NCI-H2227 (cell line): Measurements from ENCODE around the gene GRHL1.
A peak's percentile ranks its signal among the peaks of the same experiment; 100 is the strongest.

Experiments
- DNase-seq: peaks from one replicate; lab custom pipeline; 2025; ENCODE audit not compliant: unreplicated experiment; lab: John Stamatoyannopoulos, UW

The GRHL1 gene

DNA sequence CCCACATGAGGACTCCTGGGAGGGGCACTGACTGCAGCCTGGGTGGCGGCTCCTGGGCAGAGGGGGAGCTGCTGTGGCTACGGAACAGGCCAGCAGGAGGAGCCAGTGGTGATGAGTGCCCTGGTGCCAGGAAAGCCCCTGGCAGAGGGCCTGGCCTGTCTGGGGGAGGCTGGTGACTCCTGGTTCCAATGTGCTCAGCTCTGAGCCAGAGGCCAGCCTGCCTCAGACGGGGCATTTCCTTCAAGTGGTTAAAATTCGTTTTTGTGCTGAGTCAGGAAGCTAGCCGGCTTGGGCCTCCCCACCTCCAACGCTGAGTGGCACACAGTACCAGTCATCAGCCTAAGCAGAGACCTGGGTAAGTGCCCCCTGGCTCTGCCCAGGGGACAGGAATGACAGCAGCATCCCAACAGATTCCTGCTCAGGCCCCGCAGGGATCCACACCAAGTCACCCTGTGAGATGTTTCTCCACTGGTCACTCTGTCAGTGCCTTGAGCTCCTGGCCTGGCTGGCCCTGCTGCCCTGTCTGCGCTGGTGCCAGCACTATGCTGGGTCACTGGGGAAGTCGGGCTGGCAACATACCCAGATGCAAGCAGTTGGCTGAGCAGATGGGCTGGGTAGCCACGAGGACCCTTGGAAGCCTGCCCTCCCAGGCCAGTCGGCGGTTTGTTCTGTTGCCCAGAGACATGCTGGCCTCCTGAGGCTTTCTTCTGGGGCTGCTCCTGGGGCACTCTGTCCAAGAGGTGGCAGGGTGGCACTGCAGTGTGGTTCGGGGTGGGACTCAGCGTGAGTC is 84.8 kb downstream of the GRHL1 start:
- peak; percentile 26 for DNase-seq

DNA sequence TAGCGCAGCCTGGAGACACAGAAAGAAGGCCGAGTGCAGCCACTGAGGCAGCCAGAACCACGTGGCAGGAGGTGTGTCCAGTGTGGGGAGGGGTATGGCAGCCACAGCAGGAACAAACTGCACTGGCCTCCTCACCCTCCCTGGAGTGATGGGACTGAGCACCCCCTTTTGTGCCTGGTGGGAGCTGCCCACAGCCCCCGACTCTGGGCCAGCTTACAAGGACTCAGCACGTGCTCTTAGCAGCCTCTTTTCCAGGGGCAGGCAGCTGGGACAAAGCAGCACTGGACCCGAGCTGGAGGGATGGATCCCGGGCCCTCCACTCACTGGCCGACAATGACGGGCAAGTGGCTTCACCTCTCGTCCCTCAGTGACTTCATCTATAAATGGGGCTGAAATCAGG is 86.6 kb downstream of the GRHL1 start:
- DNase-seq, result no peak

DNA sequence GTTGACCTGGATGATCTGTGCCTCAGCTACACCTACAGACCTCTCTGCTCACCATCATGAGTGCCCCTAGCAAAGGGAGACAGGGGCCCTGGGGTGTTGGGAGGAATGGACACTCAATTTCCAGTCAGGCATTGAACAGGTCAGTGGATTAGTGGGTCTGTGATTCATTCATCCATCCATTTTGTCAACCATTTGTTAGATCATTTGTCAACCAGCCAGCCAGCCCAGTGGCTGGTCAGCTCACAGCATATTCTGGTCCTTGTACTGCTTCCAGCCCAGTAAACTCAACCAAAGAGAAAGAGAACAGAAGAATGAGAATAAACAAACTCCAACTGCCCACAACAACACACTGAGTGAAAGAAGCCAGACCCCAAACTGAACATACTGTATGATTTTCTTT is 87.2 kb downstream of the GRHL1 start:
- no peak for DNase-seq

DNA sequence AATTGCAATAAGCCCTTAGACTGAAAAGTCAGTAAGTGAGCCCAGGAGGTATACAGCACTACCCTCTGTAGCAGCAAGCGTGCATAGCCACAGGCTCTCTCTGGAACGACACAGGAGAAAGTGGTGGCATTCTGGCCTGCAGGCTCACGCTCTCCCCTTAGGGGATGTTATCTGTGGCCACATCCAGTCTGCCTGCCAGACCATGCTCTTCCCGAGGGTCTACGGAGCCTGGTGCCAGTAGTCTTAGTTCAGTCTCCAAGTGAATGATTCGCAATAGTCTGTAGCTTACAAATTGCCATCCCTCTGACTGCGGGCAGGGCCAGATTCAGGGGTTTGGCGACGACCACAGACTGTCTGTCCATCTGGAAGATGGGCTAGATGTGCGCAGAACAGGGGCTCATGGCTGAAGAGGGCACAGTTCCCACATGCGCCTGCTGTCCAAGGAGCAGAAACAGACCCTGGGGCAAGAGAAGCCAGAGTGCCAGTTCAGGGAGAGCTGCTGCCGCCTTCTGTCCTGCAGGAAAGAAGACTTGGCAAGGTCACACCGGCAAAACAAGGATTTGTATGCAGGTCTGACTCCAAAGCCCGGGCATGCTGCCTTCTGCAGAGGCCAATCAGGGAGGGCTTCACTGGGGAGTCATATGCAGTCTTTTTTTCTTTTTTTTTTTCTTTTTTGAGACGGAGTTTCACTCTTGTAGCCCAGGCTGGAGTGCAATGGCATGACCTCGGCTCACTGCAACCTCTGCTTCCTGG is 88.3 kb downstream of the GRHL1 start:
- no peak for DNase-seq

DNA sequence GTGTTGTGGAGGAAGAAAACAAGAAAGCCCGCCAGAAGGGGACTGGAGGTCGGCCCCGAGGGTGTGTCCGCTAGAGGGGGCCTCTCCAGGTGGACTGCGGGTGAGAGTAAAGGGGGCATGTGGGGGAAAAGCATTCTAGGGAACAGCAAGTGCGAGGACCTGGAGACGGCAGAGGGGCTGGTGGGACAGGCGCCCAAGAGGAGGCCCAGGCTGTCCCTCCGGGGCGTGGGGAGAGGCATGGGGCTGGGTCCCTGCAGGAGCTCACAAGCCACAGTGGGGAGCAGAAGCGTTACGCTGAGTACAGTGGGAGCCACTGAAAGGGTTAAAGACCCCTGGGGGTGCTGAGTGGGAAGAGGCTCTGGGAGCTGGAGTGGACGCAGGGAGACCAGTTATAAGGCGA is 90.2 kb downstream of the GRHL1 start:
- no peak for DNase-seq

DNA sequence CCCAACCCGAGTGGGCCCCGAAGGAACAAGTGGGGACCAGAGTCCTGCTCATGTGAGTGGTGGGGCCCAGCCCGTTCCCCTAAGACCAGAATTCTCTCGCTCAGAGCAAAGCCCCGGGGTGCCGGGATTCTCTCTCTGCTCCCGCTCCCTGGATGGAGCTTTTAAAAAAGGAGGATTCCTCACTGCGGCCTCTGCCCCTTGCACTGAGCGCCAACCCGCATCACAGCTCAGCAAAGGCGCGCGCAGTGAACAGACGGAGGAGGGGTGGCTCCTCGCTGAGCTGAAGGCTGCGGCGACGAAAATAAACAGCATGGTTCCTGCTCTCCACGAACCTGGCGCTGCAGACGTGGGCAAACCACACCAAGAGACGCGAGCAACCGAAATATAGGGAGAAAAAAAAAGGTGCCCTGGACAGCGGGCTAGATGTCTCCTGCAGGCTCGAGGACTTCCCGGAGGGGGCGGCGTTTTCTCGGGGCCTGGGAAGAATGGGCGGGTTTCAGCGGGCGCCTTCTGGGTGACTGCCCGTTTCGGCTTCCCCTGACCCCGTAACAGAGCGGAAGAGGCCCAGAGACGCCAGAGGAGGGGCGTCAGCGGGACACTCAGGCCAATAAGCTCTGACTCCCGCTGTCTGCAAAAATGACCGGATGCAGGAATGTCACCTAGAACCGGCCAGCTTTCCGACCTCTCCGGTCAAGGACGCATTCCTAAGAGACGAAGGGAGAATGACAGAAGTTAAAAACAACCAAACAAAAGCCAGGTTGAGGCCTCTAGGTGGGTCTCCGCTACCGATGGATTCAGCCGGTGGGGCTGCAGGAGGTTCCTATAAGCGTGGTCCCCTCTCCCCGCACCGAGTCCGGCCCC is 91.0 kb downstream of the GRHL1 start:
- peak; percentile 83 for DNase-seq

DNA sequence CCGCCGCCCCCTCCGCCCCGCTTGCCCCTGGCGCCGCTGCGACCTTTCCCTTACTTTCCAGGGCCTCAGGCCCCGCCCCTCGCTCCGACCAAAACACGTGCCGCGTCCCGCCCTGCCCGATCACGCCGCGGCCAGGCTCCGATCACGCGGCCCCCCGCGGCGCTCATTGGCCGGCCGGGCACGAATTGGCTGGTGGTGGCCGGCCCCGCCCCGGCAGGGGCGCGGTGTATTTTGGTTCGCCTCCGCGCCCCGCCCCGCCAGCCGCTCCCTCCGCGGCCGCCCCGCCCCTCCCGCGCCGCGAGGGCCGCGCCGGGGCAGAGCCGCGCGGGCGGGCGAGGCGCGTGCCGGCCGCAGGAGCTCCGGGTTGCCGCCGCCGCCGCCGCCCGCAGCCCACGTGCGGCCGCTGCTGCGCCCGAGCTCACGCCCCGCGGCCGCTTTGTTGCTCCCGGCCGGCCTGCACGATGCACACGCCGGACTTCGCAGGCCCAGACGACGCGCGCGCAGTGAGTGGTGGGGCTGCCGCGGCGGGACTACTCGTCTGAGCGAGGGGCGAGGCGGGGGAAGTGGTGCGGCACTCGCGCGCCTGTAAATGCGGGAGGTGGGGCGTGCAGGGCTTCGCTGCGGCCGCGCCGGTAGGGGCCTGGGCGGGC is 91.9 kb downstream of the GRHL1 start, which contains the start of gene KLF11:
KLF11 (plus strand) TSS at position 295 of the 650 bp plus-strand sequence; CDS start at position 462, 167 bp downstream.
- DNase-seq, result peak; percentile 98

DNA sequence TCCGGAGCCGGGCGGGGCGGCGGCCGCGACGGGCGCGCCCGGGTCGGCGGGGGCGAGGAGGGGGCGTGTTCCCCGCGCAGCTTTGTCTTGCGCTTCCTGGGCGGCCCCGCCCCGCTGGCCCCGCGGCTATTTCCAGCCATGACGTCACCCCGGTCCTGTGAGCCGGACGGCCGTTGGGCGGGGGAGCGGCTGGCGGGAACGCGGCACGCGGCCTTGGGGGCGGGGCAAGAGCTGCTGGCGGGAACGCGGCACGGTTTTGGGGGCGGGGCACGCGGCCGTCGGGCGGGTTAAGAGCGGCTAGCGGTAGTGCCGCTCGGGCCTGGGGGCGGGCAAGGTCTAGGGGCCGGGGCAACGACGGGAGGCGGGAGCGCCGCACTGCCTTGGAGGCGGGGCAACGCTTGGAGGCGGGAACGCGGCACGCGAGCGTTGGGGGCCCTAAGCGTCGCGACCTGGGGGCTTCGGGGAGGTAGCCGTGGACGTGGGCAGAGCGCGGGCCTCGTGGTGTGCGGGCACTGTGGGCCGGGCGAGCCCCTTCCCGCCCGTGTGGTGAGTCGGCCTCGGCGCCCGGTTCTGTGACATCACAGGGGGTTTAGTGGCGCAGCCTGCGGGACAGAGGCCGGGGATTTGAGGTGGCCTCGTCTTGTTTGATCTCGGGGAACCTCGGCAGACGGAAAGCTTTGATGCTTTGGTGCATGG is 92.6 kb downstream of the GRHL1 start:
- DNase-seq, result peak; percentile 99

DNA sequence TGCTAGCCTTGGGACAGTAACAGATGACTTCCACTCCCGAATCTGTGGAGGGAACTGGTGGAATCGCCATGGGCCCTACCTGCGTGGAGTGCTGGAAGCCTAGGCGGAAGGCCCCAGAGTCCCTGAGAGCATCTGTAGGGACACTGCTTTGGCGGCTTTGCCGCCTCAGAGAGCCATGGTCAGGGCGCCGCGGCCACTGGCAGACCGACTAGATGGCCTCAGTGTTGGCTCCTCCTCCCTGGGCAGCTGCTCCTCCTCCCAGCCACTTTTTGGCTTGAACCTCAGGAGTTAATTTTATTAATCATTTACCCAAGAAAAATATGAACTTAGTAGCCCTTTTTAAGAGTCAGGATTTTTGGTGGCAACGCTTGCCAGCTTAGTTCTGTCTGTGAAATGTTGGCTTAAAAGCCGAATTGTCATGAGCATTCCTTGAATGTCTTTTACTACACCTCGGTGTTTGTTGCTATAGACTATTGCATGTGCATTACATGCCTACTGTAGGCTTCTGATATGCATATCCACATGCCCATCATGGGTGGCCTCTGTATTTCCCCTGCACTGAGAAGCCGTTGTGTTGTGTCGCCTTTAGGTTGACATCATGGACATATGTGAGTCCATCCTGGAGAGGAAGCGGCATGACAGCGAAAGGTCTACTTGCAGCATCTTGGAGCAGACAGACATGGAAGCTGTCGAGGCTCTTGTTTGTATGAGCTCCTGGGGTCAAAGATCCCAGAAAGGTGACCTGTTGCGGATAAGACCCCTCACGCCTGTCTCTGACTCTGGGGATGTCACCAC is 94.3 kb downstream of the GRHL1 start:
- no peak for DNase-seq

DNA sequence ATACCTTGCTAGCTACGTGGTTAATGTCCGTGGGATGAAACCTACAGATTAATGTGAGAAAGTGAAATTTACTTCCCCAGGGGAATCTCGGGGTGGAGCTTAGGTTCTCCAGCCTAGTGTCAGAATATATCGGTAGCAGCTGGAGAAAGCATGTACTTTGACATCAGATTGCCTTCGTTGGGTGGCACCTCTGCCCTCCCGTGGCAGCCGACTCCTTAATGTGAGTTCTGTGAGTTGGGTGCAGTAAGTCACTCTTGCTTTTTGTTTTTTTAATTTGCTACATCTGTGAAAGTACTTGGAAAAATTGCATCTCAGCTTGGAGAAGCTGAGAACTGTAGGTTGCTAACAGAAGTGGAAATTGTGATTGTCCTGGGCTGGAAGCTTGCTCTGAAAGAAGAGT is 95.4 kb downstream of the GRHL1 start:
- no peak for DNase-seq

DNA sequence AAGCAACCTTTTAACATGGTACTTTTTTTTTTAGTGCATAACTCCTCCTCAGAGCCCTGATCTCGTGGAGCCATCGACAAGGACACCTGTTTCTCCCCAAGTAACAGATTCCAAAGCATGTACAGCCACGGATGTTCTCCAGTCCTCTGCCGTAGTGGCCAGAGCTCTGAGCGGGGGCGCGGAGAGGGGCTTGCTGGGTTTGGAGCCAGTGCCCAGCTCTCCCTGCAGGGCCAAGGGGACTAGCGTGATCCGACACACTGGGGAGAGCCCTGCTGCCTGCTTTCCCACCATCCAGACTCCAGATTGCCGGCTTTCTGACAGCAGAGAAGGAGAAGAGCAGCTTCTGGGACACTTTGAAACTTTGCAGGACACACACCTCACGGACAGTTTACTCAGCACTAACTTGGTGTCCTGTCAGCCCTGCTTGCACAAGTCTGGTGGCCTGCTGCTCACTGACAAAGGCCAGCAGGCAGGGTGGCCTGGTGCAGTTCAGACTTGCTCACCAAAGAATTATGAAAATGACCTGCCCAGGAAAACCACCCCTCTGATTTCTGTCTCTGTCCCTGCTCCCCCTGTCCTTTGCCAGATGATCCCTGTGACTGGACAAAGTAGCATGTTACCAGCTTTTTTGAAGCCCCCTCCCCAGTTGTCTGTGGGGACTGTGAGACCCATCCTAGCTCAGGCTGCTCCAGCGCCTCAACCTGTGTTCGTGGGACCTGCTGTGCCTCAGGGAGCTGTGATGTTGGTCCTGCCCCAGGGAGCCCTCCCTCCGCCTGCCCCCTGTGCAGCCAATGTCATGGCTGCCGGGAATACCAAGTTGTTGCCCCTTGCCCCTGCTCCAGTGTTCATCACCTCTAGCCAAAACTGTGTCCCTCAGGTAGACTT is 96.4 kb downstream of the GRHL1 start:
- no peak for DNase-seq

DNA sequence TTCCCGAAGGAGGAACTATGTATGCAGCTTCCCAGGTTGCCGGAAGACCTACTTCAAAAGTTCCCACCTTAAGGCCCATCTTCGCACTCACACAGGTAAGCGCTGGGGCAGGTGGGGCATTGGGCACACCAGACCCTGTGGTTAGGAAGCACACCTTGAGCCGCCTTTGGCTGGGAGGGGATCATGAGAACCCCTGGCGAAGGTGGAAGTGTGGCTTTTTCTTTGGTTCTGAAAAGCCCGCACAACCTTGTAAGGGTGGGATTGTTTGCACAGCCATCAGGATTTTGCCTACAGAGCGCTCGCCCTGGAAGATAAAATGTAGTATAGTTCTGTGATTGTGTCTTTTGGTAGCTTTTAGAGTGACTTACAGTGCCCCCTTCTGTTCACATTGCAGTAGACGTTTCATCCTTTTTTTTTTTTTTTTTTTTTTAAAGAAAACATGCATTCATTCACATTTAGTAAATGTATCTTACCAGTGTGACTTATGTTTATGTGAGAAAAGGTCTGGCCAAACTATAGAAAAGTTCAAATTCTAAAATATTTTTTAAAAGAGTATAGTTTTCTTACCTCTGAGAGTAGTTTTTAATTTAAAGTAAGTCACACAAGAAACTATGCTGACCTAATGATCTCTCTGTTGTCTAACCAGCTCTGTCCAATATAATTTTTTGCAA is 97.1 kb downstream of the GRHL1 start:
- peak; percentile 64 for DNase-seq
